ENCODE results near the gene CDH23.

The CDH23 gene

GRCh38 chr10:71444284-71445054, 47.7 kb downstream of the CDH23 start:
- no peak for DNase-seq

GRCh38 chr10:71447676-71448075, 51.0 kb downstream of the CDH23 start:
- DNase-seq, result no peak

- no peak for DNase-seq
These were observed 51.4 kb downstream of the CDH23 start for GRCh38 chr10:71448146-71448545.

GRCh38 chr10:71449026-71449425, 52.3 kb downstream of the CDH23 start:
- no peak for DNase-seq

- no peak for DNase-seq
These were observed 55.0 kb downstream of the CDH23 start for GRCh38 chr10:71451754-71452153.

GRCh38 chr10:71453186-71453585, 56.5 kb downstream of the CDH23 start:
- no peak for DNase-seq

GRCh38 chr10:71454347-71454746, 57.6 kb downstream of the CDH23 start:
- no peak for DNase-seq

GRCh38 chr10:71455035-71455434, 58.3 kb downstream of the CDH23 start:
- DNase-seq, result no peak

- DNase-seq, result no peak
These were observed 59.9 kb downstream of the CDH23 start for GRCh38 chr10:71456631-71457030.

GRCh38 chr10:71457908-71458307, 61.2 kb downstream of the CDH23 start:
- no peak for DNase-seq

- DNase-seq, result no peak
These were observed 61.7 kb downstream of the CDH23 start for GRCh38 chr10:71458387-71458786.

- DNase-seq, result no peak
These were observed 62.8 kb downstream of the CDH23 start for GRCh38 chr10:71459513-71459912.

- DNase-seq, result no peak
These were observed 63.9 kb downstream of the CDH23 start for GRCh38 chr10:71460615-71461014.

- no peak for DNase-seq
These were observed 64.7 kb downstream of the CDH23 start for GRCh38 chr10:71461457-71461856.

GRCh38 chr10:71462062-71462935, 65.6 kb downstream of the CDH23 start:
- DNase-seq, result no peak

- no peak for DNase-seq
These were observed 66.4 kb downstream of the CDH23 start for GRCh38 chr10:71463111-71463510.

- DNase-seq, result no peak
These were observed 69.0 kb downstream of the CDH23 start for GRCh38 chr10:71465551-71466252.

GRCh38 chr10:71466330-71466729, 69.6 kb downstream of the CDH23 start:
- DNase-seq, result no peak

GRCh38 chr10:71467161-71467560, 70.4 kb downstream of the CDH23 start:
- no peak for DNase-seq

GRCh38 chr10:71467569-71468362, 71.0 kb downstream of the CDH23 start:
- DNase-seq, result no peak

- no peak for DNase-seq
These were observed 71.8 kb downstream of the CDH23 start for GRCh38 chr10:71468363-71469094.

GRCh38 chr10:71471006-71471405, 74.3 kb downstream of the CDH23 start:
- no peak for DNase-seq

Data from CD4-positive, alpha-beta T cell treated with Interleukin-17A for 1 hour (primary cell).